Hepatocyte (in vitro differentiated cells): ENCODE measurements around the gene C2orf92.

Experiments
- EZH2 ChIP-seq: fragments of 200-600 bp; sonication (generic); IDR thresholded peaks from 2 replicates; pipeline ENCODE4 v1.6.1; 2016; ENCODE audit warnings: antibody characterized with exemption, mild to moderate bottlenecking, borderline replicate concordance
- TF ChIP-seq, protein P1 (sequence below): fragments of 200-600 bp; sonication (generic); IDR thresholded peaks from 2 replicates; pipeline ENCODE4 v1.5.1; 2016; ENCODE audit warnings: antibody characterized with exemption, mild to moderate bottlenecking; ENCODE audit not compliant: poor library complexity

DNA sequence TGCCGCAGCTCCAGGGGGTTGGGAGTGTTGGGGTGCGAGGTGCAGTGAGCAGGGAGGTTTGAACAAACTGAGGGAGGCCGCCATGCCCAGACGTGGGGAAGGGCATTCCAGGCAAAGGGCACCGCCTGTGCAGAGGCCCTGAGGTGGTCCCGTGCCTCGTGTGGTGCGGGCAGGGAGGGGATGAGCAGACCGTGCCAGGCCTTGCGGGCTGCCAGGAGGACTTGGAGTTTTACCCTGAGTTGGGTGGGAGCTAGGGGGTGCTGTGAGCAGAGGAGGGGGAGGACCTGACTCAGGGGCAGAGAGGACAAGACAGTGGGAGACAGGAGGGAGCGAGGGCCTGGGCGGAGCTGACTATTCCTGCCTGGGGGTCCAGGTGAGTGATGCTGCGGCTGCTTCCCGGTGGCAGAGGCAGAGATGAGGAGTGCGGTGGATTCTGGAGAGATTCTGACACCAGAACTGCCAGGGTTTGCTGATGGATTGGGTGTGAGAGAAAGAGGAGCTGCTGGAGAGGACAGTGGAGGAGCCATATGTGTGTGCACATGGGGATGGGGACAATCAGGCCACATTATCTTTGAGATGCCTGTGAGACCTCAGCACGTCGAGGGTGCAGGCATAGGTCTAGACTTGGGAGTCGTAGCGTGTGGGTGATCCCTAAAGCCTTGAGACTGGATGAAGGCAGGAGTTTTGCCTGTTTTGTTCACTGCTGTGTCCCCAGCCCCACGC lies 67.3 kb downstream of the C2orf92 start:
- TF ChIP-seq, protein P1, sequence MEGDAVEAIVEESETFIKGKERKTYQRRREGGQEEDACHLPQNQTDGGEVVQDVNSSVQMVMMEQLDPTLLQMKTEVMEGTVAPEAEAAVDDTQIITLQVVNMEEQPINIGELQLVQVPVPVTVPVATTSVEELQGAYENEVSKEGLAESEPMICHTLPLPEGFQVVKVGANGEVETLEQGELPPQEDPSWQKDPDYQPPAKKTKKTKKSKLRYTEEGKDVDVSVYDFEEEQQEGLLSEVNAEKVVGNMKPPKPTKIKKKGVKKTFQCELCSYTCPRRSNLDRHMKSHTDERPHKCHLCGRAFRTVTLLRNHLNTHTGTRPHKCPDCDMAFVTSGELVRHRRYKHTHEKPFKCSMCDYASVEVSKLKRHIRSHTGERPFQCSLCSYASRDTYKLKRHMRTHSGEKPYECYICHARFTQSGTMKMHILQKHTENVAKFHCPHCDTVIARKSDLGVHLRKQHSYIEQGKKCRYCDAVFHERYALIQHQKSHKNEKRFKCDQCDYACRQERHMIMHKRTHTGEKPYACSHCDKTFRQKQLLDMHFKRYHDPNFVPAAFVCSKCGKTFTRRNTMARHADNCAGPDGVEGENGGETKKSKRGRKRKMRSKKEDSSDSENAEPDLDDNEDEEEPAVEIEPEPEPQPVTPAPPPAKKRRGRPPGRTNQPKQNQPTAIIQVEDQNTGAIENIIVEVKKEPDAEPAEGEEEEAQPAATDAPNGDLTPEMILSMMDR: no peak
- TF ChIP-seq EZH2: no peak
